Stimulated activated effector memory CD8-positive, alpha-beta T cell treated with anti-CD3 and anti-CD28 coated beads, Interleukin-12 subunit alpha, Interleukin-12 subunit beta, amount 100 ng/mL, for 72 hours (primary cell): ENCODE measurements around the gene KEAP1.
"Not testable (repeated sequence)": the region's sequence is repeated elsewhere in the genome, so short reads cannot be mapped to it uniquely, and the experiment has no call there.

Experiments used
- ATAC-seq: fragments of 150-1000 bp; cut with Tn5 transposase; 2 replicates; pipeline ENCODE4 v1.10.0; 2021
- DNase-seq, 2 donors: peaks; one replicate each; pipeline ENCODE4 v3.0.0; 2021 to 2022; ENCODE audit warnings: low spot score in 2 of 2
- H3K27ac Mint-ChIP-seq: one replicate; pipeline ENCODE4 v1.8.0; 2022; ENCODE audit warnings: mild to moderate bottlenecking, mixed read lengths
- H3K36me3 Mint-ChIP-seq: one replicate; pipeline ENCODE4 v1.8.0; 2022; ENCODE audit warnings: mild to moderate bottlenecking, mixed read lengths
- H3K4me1 Mint-ChIP-seq: one replicate; pipeline ENCODE4 v1.8.0; 2022; ENCODE audit warnings: mixed read lengths
- H3K4me3 Mint-ChIP-seq: one replicate; pipeline ENCODE4 v1.8.0; 2022; ENCODE audit warnings: mild to moderate bottlenecking, mixed read lengths
- H3K9me3 Mint-ChIP-seq: one replicate; pipeline ENCODE4 v1.8.0; 2022; ENCODE audit warnings: mixed read lengths

The KEAP1 gene

DNA sequence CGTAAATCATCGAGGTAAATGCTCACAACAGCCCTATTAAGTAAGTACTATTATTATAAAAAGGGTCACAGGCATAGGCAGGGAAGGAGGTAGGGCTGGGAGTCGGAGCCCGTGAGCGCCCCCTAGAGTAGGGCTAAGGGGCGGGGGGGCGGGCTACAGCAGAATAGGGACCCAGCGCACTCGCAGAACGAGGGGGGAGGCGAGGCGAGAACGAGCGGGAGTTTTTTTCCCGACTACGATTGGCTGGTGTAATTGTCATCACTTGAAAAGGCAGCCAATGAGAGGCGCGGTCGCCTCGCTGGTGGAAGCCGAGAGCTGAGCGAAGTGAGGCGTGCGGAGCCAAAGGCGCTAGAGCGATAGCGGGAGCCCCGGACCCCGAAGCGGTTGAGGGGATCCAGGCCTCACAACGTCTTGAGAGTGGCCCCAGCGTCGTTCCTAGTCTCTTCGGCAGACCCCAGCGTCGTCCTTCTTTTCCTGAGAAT, 24.2 kb downstream of the KEAP1 start:
- peaks cover 11% of the 10 kb centered on the region for H3K4me1 Mint-ChIP-seq
- peak overlapping the region; percentile 64 for H3K4me3 Mint-ChIP-seq
- ATAC-seq = peak; percentile 97
- peaks cover 18% of the 10 kb centered on the region for H3K36me3 Mint-ChIP-seq
- peak; percentile 69 to 87 for DNase-seq
- peak overlapping the region; percentile 74 for H3K27ac Mint-ChIP-seq
- no peaks in the 10 kb centered on the region for H3K9me3 Mint-ChIP-seq

DNA sequence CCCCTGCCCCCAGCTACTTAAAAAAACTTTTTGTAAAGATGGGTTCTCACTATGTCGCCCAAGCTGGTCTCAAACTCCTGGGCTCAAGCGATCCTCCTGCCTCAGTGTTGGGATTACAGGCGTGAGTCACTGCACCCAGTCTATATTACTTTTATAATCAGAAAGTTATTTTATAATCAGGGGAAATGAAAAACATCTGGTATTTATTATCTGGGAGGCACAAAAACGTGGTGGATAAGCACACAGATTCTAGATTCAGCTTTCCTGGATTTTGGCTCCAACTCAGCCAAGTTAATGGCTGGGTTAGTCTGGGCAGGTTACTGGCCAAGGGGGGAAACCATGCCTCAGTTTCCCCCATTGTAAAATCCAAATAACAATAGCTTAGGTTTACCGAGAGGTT, 24.7 kb downstream of the KEAP1 start:
- no peak for DNase-seq
- H3K4me3 Mint-ChIP-seq = peak overlapping the region; percentile 64

DNA sequence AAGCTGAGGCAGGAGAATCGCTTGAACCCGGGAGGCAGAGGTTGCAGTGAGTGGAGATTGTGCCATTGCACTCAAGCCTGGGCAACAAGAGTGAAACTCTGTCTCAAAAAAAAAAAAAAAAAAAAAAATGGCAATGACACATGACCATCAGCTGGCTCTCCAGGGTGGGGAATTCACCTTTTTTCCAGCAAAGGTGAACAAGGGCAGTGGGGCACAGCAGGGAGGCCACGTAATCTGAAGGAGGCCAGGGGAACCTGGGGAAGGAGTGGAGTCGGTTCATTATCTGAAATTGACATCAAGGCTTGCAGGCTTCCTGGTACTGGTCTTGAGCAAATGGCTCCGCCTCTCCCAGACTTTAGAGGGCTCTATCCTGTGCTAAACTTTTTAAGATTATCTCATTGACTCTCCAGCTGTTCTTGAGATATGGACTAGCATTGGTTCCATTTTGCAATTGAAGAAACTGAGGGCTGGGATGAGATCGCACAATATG, 28.1 kb downstream of the KEAP1 start:
- peak; percentile 42 for ATAC-seq
- Mint-ChIP-seq H3K27ac (no peak overlapping the region), H3K4me3 (no peak overlapping the region), H3K9me3 (no peaks in the 10 kb centered on the region), H3K4me1 (peaks cover 15% of the 10 kb centered on the region), H3K36me3 (peaks cover 14% of the 10 kb centered on the region)
- no peak for DNase-seq

More for the DNA sequence above, 24.7 kb downstream of the KEAP1 start:
- Mint-ChIP-seq H3K36me3 (peaks cover 21% of the 10 kb centered on the region), H3K4me1 (peaks cover 11% of the 10 kb centered on the region), H3K27ac (no peak overlapping the region), H3K9me3 (no peaks in the 10 kb centered on the region)
- no peak for ATAC-seq

DNA sequence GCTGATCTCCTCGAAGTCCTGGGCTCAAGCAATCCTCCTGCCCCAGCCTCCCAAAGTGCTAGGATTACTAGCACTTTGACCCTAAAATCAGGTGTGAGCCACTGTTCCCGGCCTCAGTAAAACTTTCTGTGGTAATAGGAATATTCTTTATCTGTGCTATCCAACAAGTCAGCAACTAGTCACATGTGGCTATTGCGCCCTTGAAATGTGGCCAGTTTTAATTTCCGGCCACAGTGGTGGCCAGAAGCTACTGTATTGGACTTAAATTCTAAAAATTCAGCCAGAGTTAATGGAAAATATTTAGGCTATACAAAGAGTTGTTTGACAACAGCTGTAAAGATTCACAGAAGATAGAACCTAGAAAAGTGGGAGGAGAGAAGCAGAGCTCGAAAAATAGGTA, 30.0 kb downstream of the KEAP1 start:
- Mint-ChIP-seq H3K4me1 (peaks cover 9% of the 10 kb centered on the region), H3K36me3 (peaks cover 29% of the 10 kb centered on the region), H3K27ac (peak overlapping the region; percentile 84), H3K4me3 (no peak overlapping the region), H3K9me3 (no peaks in the 10 kb centered on the region)
- DNase-seq (no peak), ATAC-seq (no peak)

DNA sequence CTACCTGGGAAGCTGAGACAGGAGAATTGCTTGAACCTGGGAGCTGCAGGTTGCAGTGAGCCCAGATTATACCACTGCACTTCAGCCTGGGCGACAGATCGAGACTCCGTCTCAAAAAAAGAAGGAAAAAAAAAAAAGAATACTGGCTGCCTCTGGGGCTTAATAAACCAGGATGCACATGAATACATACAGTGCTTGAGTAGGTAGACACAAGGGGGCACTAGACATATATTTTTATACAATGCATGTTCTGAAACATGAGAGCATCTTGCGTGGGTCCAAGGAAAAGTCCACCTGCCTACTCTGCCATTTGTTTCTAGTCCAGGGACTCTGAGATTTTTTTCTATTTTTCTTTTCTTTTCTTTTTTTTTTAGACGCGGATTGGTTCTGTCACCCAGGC, 31.2 kb downstream of the KEAP1 start:
- Mint-ChIP-seq H3K27ac (peak overlapping the region; percentile 34), H3K4me1 (peaks cover 9% of the 10 kb centered on the region), H3K9me3 (no peaks in the 10 kb centered on the region), H3K4me3 (no peak overlapping the region), H3K36me3 (peaks cover 42% of the 10 kb centered on the region)
- peak; percentile 57 for ATAC-seq
- DNase-seq = no peak

DNA sequence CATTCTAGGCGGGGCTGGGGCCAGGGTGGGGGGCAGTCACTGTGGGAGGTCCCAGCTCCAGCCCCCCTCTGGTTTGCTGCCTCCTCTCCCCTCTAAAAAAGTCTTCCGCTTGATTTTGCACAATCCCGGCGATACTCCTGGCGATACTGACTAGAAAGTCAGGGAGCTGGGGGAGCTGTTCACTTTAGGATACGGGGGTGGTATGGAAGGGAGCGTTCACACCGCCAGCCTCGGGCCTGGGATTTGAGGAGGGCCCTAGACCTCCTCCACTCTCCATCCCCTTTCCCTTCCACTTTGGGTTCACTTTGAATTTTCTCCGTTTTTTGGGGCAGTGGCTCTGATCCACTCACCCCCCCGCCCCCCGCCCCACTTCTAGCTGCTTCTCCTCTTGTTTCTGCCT, 35.0 kb downstream of the KEAP1 start:
- Mint-ChIP-seq H3K36me3 (peaks cover 66% of the 10 kb centered on the region), H3K4me3 (no peak overlapping the region), H3K4me1 (peaks cover 7% of the 10 kb centered on the region), H3K27ac (no peak overlapping the region), H3K9me3 (no peaks in the 10 kb centered on the region)
- no peak for DNase-seq
- ATAC-seq = no peak

DNA sequence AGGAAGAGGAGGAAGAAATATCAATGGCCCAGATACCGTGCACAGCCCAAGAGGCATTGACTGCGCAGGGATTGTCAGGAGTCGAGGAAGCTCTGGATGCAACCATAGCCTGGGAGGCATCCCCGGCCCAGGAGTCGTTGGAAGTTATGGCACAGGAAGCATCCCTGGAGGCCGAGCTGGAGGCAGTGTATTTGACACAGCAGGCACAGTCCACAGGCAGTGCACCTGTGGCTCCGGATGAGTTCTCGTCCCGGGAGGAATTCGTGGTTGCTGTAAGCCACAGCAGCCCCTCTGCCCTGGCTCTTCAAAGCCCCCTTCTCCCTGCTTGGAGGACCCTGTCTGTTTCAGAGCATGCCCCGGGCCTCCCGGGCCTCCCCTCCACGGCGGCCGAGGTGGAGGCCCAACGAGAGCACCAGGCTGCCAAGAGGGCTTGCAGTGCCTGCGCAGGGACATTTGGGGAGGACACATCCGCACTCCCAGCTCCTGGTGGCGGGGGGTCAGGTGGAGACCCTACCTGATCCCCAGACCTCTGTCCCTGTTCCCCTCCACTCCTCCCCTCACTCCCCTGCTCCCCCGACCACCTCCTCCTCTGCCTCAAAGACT, 36.0 kb downstream of the KEAP1 start:
- H3K36me3 Mint-ChIP-seq = peaks cover 75% of the 10 kb centered on the region
- peaks cover 14% of the 10 kb centered on the region for H3K4me1 Mint-ChIP-seq
- DNase-seq (no peak), ATAC-seq (no peak)
- no peak overlapping the region for H3K27ac Mint-ChIP-seq
- no peak overlapping the region for H3K4me3 Mint-ChIP-seq
- no peaks in the 10 kb centered on the region for H3K9me3 Mint-ChIP-seq

DNA sequence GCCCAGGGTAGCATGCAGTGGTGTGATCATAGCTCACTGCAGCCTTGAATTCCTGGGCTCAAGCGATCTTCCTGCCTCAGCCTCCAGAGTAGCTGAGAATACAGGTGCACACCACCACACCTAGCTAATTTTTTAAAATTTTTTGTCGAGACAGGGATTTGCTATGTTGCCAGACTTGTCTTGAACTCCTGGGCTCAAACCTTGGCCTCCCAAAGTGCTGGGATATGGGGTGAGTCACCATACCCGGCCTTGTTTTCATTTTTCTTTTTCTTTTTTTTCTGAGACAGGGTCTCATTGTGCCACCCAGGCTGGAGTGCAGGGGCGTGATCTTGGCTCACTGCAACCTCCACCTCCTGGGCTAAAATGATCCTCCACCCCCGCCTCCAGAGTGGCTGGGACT, 38.7 kb downstream of the KEAP1 start:
- Mint-ChIP-seq H3K4me3 (no peak overlapping the region), H3K36me3 (peaks cover 100% of the 10 kb centered on the region), H3K4me1 (peaks cover 20% of the 10 kb centered on the region), H3K9me3 (no peaks in the 10 kb centered on the region), H3K27ac (no peak overlapping the region)
- DNase-seq (no peak), ATAC-seq (no peak)

DNA sequence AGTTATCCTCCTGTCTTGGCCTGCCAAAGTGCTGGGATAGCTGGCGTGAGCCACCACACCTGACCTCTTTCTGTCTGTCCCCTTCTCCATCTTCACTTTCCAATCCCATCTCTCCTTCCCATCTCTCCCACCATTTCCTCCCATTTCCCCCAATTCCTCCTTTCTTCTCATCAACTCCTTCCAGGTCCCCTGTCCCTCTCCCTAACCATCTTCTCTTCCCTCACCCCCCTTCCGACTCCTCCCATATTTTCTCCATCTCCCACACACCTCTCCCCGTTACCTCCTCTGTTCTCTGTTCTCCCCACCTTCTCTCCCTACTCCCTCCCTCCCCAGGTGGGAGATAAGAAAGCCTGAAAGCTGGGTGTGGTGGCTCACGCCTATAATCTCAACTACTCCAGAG, 40.6 kb downstream of the KEAP1 start:
- H3K27ac Mint-ChIP-seq = no peak overlapping the region
- peaks cover 92% of the 10 kb centered on the region for H3K36me3 Mint-ChIP-seq
- no peaks in the 10 kb centered on the region for H3K9me3 Mint-ChIP-seq
- H3K4me1 Mint-ChIP-seq = peaks cover 15% of the 10 kb centered on the region
- no peak overlapping the region for H3K4me3 Mint-ChIP-seq
- ATAC-seq (no peak), DNase-seq (no peak)

DNA sequence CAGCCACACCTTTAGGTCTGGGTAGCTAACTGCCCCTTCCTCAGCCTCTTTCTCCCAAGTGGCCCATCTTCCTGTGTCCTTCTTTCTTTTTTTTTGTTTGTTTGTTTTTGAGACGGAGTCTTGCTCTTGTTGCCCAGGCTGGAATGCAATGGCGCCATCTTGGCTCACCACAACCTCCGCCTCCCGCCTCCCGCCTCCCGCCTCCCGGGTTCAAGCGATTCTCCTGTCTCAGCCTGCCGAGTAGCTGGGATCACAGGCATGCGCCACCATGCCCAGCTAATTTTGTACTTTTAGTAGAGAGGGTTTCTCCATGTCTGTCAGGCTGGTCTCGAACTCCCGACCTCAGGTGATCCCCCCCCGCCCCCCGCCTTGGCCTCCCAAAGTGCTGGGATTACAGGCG, 41.1 kb downstream of the KEAP1 start:
- Mint-ChIP-seq H3K4me1 (peaks cover 15% of the 10 kb centered on the region), H3K27ac (peak overlapping the region; percentile 34), H3K36me3 (peaks cover 89% of the 10 kb centered on the region)
- DNase-seq, ATAC-seq, H3K9me3 Mint-ChIP-seq, H3K4me3 Mint-ChIP-seq: not testable (repeated sequence)

DNA sequence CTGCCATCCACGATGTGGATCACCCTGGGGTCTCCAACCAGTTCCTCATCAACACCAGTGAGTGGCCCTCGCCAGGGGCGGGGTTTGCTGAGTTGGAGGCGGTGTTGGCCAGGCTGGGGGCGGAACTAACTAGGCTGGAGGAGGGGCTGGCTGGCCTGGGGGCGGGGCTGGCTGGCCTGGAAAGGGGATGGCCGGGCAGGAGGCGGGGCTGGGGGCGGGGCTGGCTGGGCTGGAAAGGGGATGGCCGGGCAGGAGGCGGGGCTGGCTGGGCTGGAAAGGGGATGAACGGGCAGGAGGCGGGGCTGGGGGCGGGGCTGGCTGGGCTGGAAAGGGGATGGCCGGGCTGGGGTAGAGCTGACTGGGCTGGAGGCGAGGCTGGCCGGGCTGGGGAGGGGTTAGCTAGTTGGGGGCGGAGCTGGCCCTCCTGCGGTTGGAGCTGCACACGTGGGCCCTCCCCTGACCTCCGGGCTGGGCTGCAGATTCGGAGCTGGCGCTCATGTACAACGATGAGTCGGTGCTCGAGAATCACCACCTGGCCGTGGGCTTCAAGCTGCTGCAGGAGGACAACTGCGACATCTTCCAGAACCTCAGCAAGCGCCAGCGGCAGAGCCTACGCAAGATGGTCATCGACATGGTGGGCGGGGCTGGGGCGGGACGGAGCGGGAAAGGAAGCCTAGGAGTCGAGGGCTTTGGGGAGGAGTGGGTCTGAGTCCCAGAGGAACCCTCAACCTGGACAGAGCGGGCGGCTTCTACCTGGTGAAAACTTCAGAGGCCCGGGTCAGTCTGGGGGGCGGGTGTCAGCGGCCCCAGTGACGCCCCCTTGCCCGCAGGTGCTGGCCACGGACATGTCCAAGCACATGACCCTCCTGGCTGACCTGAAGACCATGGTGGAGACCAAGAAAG, 41.9 kb downstream of the KEAP1 start:
- Mint-ChIP-seq H3K27ac (peak overlapping the region; percentile 34), H3K4me1 (peaks cover 15% of the 10 kb centered on the region), H3K9me3 (no peaks in the 10 kb centered on the region), H3K36me3 (peaks cover 88% of the 10 kb centered on the region), H3K4me3 (no peak overlapping the region)
- peak; percentile 96 for ATAC-seq
- peak; percentile 87 to 96 for DNase-seq

DNA sequence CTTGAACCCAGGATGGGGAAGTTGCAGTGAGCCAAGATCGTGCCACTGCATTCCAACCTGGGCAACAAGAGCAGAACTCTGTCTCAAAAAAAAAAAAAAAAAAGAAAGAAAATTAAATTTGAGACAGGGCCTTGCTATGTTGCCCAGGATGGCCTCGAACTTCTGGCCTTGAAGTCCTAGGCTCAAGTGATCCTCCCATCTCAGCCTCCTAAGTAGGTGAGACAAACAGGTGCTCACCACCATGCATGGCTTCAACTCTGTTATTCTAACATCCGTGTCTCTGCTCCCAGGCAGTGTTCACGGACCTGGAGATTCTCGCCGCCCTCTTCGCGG, 42.5 kb downstream of the KEAP1 start:
- Mint-ChIP-seq H3K4me3 (no peak overlapping the region), H3K9me3 (no peaks in the 10 kb centered on the region), H3K27ac (no peak overlapping the region), H3K36me3 (peaks cover 88% of the 10 kb centered on the region), H3K4me1 (peaks cover 15% of the 10 kb centered on the region)
- no peak for ATAC-seq
- no peak for DNase-seq

DNA sequence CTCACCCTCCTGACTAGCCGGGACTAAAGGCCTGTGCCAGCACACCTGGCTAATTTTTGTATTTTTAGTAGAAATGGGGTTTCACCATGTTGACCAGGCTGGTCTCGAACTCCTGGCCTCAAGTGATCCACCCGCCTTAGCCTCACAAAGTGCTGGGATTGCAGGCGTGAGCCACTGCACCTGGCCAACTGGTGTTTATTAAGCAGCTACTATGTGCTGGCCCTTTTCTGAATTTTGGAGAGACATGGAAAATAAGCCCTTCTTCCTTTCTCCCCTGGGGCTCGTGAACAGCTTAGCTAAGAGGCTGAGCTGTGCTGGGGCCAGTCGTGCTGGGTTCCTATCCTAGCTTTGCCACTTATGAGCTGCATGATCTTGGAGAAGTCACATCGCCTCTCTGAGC, 44.4 kb downstream of the KEAP1 start:
- not testable (repeated sequence) for ATAC-seq, H3K27ac Mint-ChIP-seq, H3K4me3 Mint-ChIP-seq, H3K9me3 Mint-ChIP-seq, DNase-seq
- peaks cover 15% of the 10 kb centered on the region for H3K4me1 Mint-ChIP-seq
- H3K36me3 Mint-ChIP-seq = peaks cover 83% of the 10 kb centered on the region

DNA sequence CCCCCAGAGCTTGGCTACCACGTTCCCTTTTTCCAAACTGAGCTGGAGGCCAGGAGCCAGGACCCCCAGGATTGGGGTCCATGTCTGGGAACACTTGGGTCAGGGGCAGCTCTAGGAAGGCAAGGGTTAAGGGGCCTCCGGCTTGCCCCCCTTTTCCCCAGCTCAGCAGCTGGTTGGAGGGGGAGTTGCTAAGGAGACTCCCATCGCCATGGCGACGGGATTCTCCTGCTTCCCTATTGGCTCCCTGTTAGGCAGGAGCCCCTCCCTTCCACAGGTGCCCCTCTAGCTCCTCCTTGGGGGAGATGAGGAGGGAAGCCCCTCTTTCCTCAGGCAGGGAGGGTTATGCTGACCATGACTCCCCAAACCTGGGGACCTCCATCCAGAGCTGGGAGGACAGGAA, 48.9 kb downstream of the KEAP1 start:
- no peak for ATAC-seq
- peaks cover 22% of the 10 kb centered on the region for H3K4me1 Mint-ChIP-seq
- no peak overlapping the region for H3K27ac Mint-ChIP-seq
- H3K4me3 Mint-ChIP-seq = no peak overlapping the region
- DNase-seq = no peak
- no peaks in the 10 kb centered on the region for H3K9me3 Mint-ChIP-seq
- H3K36me3 Mint-ChIP-seq = peaks cover 75% of the 10 kb centered on the region

DNA sequence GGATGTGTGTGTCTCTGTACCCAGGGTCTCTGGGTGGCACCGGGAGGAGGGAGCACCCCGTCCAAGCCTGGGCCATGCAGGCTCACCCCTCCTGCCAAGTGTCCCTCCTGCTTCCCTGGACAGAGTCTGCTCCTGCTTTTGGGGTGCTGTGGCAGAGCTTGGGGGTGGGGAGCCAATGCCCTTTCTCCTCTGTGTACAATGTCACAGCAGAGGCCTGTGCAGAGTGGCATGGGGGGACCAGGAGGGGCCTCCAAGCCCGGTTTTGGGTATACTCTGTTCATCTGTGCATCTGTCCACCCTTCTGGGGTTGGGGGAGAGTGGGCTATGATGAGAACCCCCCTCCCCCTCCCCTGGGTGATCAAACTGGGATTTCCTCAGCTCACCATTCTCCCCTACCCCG, 49.3 kb downstream of the KEAP1 start:
- Mint-ChIP-seq H3K4me1 (peaks cover 22% of the 10 kb centered on the region), H3K36me3 (peaks cover 76% of the 10 kb centered on the region), H3K27ac (peak overlapping the region; percentile 83), H3K9me3 (no peaks in the 10 kb centered on the region), H3K4me3 (no peak overlapping the region)
- DNase-seq (no peak), ATAC-seq (no peak)
